Measurements from ENCODE around the gene CACNA1C. TPM values are rescaled to one million over a fixed set of nuclear protein-coding genes. Genes with fewer than 3 reads are reported as not detected.
"Not testable (repeated sequence)": the region's sequence is repeated elsewhere in the genome, so short reads cannot be mapped to it uniquely, and the experiment has no call there.

CACNA1C gene
- total RNA-seq, 1 experiment from 2014 or later: 0.57 TPM

- DNase-seq (ENCODE audit: low read depth): peak; percentile 48
Measured at GRCh38 chr12:2682296-2683251, 629.8 kb downstream of the CACNA1C start.

GRCh38 chr12:2683283-2684025 is 630.7 kb downstream of the CACNA1C start:
- DNase-seq (ENCODE audit: low read depth): no peak

- DNase-seq (ENCODE audit: low read depth): not testable (repeated sequence)
Measured at GRCh38 chr12:2684026-2684325, 631.2 kb downstream of the CACNA1C start.

- not testable (repeated sequence) for DNase-seq (ENCODE audit: low read depth)
Measured at GRCh38 chr12:2685620-2686279, 633.0 kb downstream of the CACNA1C start.

GRCh38 chr12:2686280-2686646 is 633.5 kb downstream of the CACNA1C start:
- DNase-seq (ENCODE audit: low read depth): no peak

GRCh38 chr12:2687058-2687457 is 634.3 kb downstream of the CACNA1C start:
- DNase-seq (ENCODE audit: low read depth): no peak

- no peak for DNase-seq (ENCODE audit: low read depth)
Measured at GRCh38 chr12:2687726-2688125, 634.9 kb downstream of the CACNA1C start.

GRCh38 chr12:2688381-2688931 is 635.7 kb downstream of the CACNA1C start:
- DNase-seq (ENCODE audit: low read depth): no peak

- no peak for DNase-seq (ENCODE audit: low read depth)
Measured at GRCh38 chr12:2689393-2689792, 636.6 kb downstream of the CACNA1C start.

- DNase-seq (ENCODE audit: low read depth): no peak
Measured at GRCh38 chr12:2689879-2690278, 637.1 kb downstream of the CACNA1C start.

- no peak for DNase-seq (ENCODE audit: low read depth)
Measured at GRCh38 chr12:2690348-2691005, 637.7 kb downstream of the CACNA1C start.

GRCh38 chr12:2691006-2691344 is 638.2 kb downstream of the CACNA1C start:
- DNase-seq (ENCODE audit: low read depth): no peak

- no peak for DNase-seq (ENCODE audit: low read depth)
Measured at GRCh38 chr12:2691345-2692071, 638.7 kb downstream of the CACNA1C start.

GRCh38 chr12:2692080-2692479 is 639.3 kb downstream of the CACNA1C start:
- no peak for DNase-seq (ENCODE audit: low read depth)

GRCh38 chr12:2693244-2693860 is 640.6 kb downstream of the CACNA1C start:
- DNase-seq (ENCODE audit: low read depth): no peak

- no peak for DNase-seq (ENCODE audit: low read depth)
Measured at GRCh38 chr12:2693980-2694610, 641.3 kb downstream of the CACNA1C start.

- no peak for DNase-seq (ENCODE audit: low read depth)
Measured at GRCh38 chr12:2696136-2696535, 643.3 kb downstream of the CACNA1C start.

GRCh38 chr12:2697057-2697800 is 644.4 kb downstream of the CACNA1C start:
- no peak for DNase-seq (ENCODE audit: low read depth)

GRCh38 chr12:2698566-2698965 is 645.8 kb downstream of the CACNA1C start:
- no peak for DNase-seq (ENCODE audit: low read depth)
